ENCODE data around the gene NCEH1. TPM values are rescaled to one million over a fixed set of nuclear protein-coding genes. Genes with fewer than 3 reads are reported as not detected.

The NCEH1 gene
- total RNA-seq, 1 donor from 2014 or later = 4.5 TPM

DNA sequence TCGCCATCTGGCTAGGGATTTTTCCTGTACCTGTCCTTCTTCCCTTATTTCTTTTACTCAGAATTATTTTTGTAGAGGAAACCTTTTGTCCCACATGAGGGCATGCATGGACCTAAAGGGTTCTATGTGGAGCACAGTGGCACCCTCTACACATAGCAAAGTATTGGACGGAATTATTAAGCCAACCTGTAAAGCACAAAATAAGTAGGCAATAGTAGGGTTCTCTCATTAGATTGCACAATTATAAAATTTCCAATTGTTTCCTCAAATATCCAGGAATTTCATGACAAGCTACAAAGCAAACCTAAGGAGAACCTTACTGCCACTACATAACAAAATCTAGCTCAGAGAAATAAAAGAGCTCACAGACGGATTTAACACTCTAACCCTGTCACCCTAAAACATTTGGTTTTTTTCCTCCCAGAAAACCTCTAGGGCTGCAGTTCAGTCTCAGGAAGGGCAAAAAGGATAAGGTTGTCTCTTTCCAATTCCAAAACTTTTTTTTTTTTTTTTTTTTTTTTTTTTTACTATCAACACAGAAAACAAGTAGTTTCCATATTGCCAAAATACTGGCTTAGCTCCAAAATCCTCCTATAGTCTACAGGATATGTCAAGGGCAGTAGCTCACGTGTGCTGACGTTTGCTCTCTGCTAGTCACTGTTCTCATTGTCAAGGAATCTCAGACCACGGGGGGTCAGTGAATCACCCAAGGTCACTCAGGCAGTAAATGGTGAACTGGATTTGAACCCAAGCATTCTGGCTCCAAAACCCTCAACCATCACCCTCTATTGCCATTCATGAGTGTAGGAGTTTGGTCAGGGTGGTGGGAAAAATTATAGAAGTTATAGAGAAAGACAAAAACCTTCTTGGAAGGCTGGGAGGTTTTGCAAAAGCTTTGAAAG is 52.3 kb downstream of the NCEH1 start:
- H3K4me3 Mint-ChIP-seq = no peak overlapping the region
- intact Hi-C loops (cut with micrococcal nuclease) = no loop called here

DNA sequence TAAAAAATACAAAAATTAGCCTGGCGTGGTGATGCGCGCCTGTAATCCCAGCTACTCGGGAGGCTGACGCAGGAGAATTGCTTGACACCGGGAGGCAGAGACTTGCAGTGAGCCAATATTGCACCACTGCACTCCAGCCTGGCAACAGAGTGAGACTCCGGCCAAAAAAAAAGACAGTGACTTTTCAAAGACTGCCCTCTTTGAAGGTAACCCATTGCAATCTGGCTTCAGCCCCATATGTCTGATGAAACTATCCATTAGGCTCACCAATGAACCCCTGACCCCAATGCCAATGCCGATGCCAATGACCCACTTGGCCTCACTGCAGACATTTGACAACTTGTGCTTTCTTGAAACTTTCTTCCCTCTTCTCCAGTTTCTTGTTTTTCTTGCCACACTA is 54.3 kb downstream of the NCEH1 start:
- no peak overlapping the region for H3K4me3 Mint-ChIP-seq
- ATAC-seq (ENCODE audit: low read depth) (no peak), DNase-seq (no peak)
- no peak overlapping the region for H3K27ac Mint-ChIP-seq
- intact Hi-C loops (cut with micrococcal nuclease) = no loop called here
- TF ChIP-seq, protein P1, sequence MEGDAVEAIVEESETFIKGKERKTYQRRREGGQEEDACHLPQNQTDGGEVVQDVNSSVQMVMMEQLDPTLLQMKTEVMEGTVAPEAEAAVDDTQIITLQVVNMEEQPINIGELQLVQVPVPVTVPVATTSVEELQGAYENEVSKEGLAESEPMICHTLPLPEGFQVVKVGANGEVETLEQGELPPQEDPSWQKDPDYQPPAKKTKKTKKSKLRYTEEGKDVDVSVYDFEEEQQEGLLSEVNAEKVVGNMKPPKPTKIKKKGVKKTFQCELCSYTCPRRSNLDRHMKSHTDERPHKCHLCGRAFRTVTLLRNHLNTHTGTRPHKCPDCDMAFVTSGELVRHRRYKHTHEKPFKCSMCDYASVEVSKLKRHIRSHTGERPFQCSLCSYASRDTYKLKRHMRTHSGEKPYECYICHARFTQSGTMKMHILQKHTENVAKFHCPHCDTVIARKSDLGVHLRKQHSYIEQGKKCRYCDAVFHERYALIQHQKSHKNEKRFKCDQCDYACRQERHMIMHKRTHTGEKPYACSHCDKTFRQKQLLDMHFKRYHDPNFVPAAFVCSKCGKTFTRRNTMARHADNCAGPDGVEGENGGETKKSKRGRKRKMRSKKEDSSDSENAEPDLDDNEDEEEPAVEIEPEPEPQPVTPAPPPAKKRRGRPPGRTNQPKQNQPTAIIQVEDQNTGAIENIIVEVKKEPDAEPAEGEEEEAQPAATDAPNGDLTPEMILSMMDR (IDR thresholded peaks at IDR 0.05) = no peak
- no peaks in the 10 kb centered on the region for H3K27me3 Mint-ChIP-seq
- peaks cover 2% of the 10 kb centered on the region for H3K9me3 Mint-ChIP-seq
- no peaks in the 10 kb centered on the region for H3K36me3 Mint-ChIP-seq (ENCODE audit: low read depth)
- H3K4me1 Mint-ChIP-seq = peaks cover 5% of the 10 kb centered on the region
- ChIA-PET CTCF (interaction anchor here (1.5 kb wide), 1 partner anchor 11 kb away, joined by 5 read pairs; no protein-coding TSS in a partner anchor), POLR2A (interaction anchor here (0.6 kb wide), 1 partner anchor 580 kb away, joined by 4 read pairs; no protein-coding TSS in a partner anchor)

More for the DNA sequence above, 52.3 kb downstream of the NCEH1 start:
- Mint-ChIP-seq H3K36me3 (ENCODE audit: low read depth) (no peaks in the 10 kb centered on the region), H3K4me1 (peaks cover 8% of the 10 kb centered on the region), H3K27ac (no peak overlapping the region), H3K9me3 (peaks cover 2% of the 10 kb centered on the region), H3K27me3 (no peaks in the 10 kb centered on the region)
- TF ChIP-seq, protein P1 (IDR thresholded peaks at IDR 0.05) = no peak
- ATAC-seq (ENCODE audit: low read depth) (no peak), DNase-seq (no peak)
- CTCF ChIA-PET = interaction anchor here (1.5 kb wide), 1 partner anchor 9 kb away, joined by 5 read pairs; no protein-coding TSS in a partner anchor
- POLR2A ChIA-PET = interaction anchor here (0.6 kb wide), 1 partner anchor 83 kb away, joined by 5 read pairs; no protein-coding TSS in a partner anchor

DNA sequence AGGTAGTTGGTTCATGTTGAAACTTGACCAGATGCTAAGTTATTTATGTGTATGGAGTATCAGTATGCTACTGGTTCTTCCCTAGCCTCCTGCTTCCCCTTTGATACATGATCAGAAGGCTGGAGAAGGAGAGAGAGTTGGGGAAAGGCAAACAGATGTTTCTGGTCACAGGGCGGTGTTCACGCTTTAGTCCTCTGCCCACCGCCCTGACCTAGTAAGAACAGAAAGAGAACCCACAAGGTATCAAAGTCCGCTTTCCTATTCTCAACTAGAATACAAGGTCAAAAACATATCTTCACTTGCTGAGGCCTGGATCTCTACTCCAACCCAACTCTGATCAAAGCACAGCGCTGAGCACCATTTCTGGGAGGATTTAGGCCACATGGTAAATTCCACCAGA is 55.5 kb downstream of the NCEH1 start:
- DNase-seq (no peak), ATAC-seq (ENCODE audit: low read depth) (no peak)
- intact Hi-C loops (cut with micrococcal nuclease) = no loop called here
- H3K27me3 Mint-ChIP-seq = no peaks in the 10 kb centered on the region
- CTCF ChIA-PET = no interaction called here
- TF ChIP-seq, protein P1 (IDR thresholded peaks at IDR 0.05) = no peak
- H3K9me3 Mint-ChIP-seq = no peaks in the 10 kb centered on the region
- no peaks in the 10 kb centered on the region for H3K36me3 Mint-ChIP-seq (ENCODE audit: low read depth)
- POLR2A ChIA-PET = no interaction called here
- no peak overlapping the region for H3K4me3 Mint-ChIP-seq
- H3K4me1 Mint-ChIP-seq = no peaks in the 10 kb centered on the region
- H3K27ac Mint-ChIP-seq = no peak overlapping the region

DNA sequence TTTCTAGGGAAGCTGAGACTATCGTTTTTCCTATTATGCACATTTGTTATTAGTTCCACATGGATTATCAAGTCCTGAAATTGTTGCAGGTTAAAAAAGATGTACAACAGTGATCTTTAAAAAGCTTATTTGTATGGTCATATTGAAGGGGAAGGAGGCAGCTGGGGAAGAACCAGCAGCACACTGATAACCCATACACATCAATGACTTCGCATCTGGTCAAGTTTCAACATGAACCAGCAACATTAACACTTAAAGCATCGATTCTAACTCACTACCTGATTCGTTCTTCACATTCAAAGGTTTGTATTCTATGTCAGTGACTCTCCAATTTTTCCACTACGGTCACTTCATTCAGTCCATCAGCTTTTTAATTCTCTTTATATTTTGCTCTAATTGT is 56.4 kb downstream of the NCEH1 start:
- ATAC-seq (ENCODE audit: low read depth) = no peak
- Mint-ChIP-seq H3K27ac (no peak overlapping the region), H3K4me3 (no peak overlapping the region), H3K4me1 (no peaks in the 10 kb centered on the region), H3K9me3 (no peaks in the 10 kb centered on the region), H3K36me3 (ENCODE audit: low read depth) (no peaks in the 10 kb centered on the region), H3K27me3 (no peaks in the 10 kb centered on the region)
- intact Hi-C loops (cut with micrococcal nuclease) = no loop called here
- CTCF ChIA-PET = interaction anchor here (1.6 kb wide), 1 partner anchor 12 kb away, joined by 5 read pairs; no protein-coding TSS in a partner anchor
- TF ChIP-seq, protein P1 (IDR thresholded peaks at IDR 0.05) = no peak
- POLR2A ChIA-PET = no interaction called here
- no peak for DNase-seq

DNA sequence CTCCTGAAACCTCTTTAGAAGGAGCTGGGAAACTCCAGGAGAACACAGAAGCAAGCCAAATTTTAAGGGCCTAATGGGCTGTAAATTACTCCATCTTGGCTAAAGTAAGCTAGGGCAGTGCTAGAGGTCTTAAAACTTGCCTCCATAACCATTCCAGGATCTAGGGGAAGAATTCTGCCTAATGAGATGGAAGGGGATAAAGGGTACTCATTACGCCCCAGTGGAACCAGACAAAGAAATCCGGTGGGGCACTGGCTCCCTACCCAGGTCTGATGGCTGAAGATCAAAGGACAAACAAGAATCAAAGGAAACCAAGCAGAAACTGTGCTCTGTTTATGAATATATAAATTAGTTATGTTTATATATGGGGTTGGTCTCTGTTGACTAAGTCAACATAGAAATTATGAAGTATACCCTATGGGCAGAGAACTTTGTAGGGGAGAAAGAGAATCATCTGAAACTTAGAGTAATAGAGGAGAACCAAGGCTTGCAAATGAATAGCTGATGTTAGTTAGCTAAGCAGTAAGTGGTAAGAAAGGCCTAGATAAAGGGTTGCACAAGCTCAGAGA is 57.8 kb downstream of the NCEH1 start:
- POLR2A ChIA-PET = no interaction called here
- ATAC-seq (ENCODE audit: low read depth) = no peak

More for the DNA sequence above, 57.8 kb downstream of the NCEH1 start:
- Mint-ChIP-seq H3K27ac (no peak overlapping the region), H3K9me3 (no peaks in the 10 kb centered on the region), H3K27me3 (no peaks in the 10 kb centered on the region), H3K36me3 (ENCODE audit: low read depth) (no peaks in the 10 kb centered on the region), H3K4me1 (no peaks in the 10 kb centered on the region), H3K4me3 (no peak overlapping the region)
- no peak for DNase-seq
- CTCF ChIA-PET = no interaction called here
- intact Hi-C loops (cut with micrococcal nuclease) = no loop called here
- TF ChIP-seq, protein P1 (IDR thresholded peaks at IDR 0.05) = no peak

Data from activated B cell treated with CpG ODN at 0.5 μM for 24 hours (primary cell).